ENCODE measurements around the gene SHISA2. TPM values are rescaled to one million over a fixed set of nuclear protein-coding genes. Genes with fewer than 3 reads are reported as not detected.
"Not testable (repeated sequence)": the region's sequence is repeated elsewhere in the genome, so short reads cannot be mapped to it uniquely, and the experiment has no call there.

Gene SHISA2
- not detected for total RNA-seq

GRCh38 chr13:26051657-26052311, at the start of gene SHISA2:
Gene SHISA2 (minus strand): TSS chr13:26052016. CDS start chr13:26050975, 1,041 bp downstream.
- peak in 1 of 2 donors; percentile 37 for DNase-seq (ENCODE audit: extremely low spot score in 2 of 2)
- TF ChIP-seq CTCF (IDR thresholded peaks at IDR 0.05) (no peak), POLR2A (IDR thresholded peaks at IDR 0.05) (no peak), POLR2AphosphoS5 (IDR thresholded peaks at IDR 0.05; ENCODE audit: insufficient read depth in 1 of 2, low read depth in 1 of 2) (no peak)
- intact Hi-C loops (cut with DNase I) = no loop called here
- H3K36me3 ChIP-seq = no peaks in the 10 kb centered on the region
- H3K27me3 ChIP-seq = peaks cover 9% of the 10 kb centered on the region
- H3K4me1 ChIP-seq = peaks cover 31% of the 10 kb centered on the region
- H3K27ac ChIP-seq = no peak within 1 kb of the TSS
- no peaks in the 10 kb centered on the region for H3K9me3 ChIP-seq
- peak within 1 kb of the TSS; percentile 19 to 44 for H3K4me3 ChIP-seq

GRCh38 chr13:26095846-26096610, 44.2 kb upstream of the SHISA2 start:
- H3K4me1 ChIP-seq = no peaks in the 10 kb centered on the region
- no peaks in the 10 kb centered on the region for H3K9me3 ChIP-seq
- no peak overlapping the region for H3K4me3 ChIP-seq
- H3K27me3 ChIP-seq = no peaks in the 10 kb centered on the region
- H3K36me3 ChIP-seq = no peaks in the 10 kb centered on the region
- TF ChIP-seq CTCF (IDR thresholded peaks at IDR 0.05) = no peak
- no peak for TF ChIP-seq POLR2A (IDR thresholded peaks at IDR 0.05)
- TF ChIP-seq POLR2AphosphoS5 (IDR thresholded peaks at IDR 0.05; ENCODE audit: insufficient read depth in 1 of 2, low read depth in 1 of 2) = no peak
- intact Hi-C loops (cut with DNase I) = no loop called here
- H3K27ac ChIP-seq = no peak overlapping the region
- DNase-seq (ENCODE audit: extremely low spot score in 2 of 2) = no peak

- Histone ChIP-seq H3K9me3 (no peaks in the 10 kb centered on the region), H3K27ac (no peak overlapping the region), H3K4me3 (no peak overlapping the region), H3K4me1 (no peaks in the 10 kb centered on the region), H3K27me3 (no peaks in the 10 kb centered on the region), H3K36me3 (no peaks in the 10 kb centered on the region)
- no peak for DNase-seq (ENCODE audit: extremely low spot score in 2 of 2)
- TF ChIP-seq POLR2A (IDR thresholded peaks at IDR 0.05) = no peak
- no peak for TF ChIP-seq POLR2AphosphoS5 (IDR thresholded peaks at IDR 0.05; ENCODE audit: insufficient read depth in 1 of 2, low read depth in 1 of 2)
- no peak for TF ChIP-seq CTCF (IDR thresholded peaks at IDR 0.05)
- intact Hi-C loops (cut with DNase I) = no loop called here
Measured at GRCh38 chr13:26095338-26095737, 43.5 kb upstream of the SHISA2 start.

GRCh38 chr13:26076821-26077220, 25.0 kb upstream of the SHISA2 start:
- intact Hi-C loops (cut with DNase I); H3K4me1 ChIP-seq; DNase-seq (ENCODE audit: extremely low spot score in 2 of 2): not testable (repeated sequence)

GRCh38 chr13:26075498-26075897, 23.7 kb upstream of the SHISA2 start:
- Histone ChIP-seq H3K27me3 (no peaks in the 10 kb centered on the region), H3K36me3 (no peaks in the 10 kb centered on the region), H3K9me3 (no peaks in the 10 kb centered on the region), H3K27ac (no peak overlapping the region), H3K4me3 (no peak overlapping the region), H3K4me1 (no peaks in the 10 kb centered on the region)
- intact Hi-C loops (cut with DNase I) = no loop called here
- TF ChIP-seq CTCF (IDR thresholded peaks at IDR 0.05) = no peak
- TF ChIP-seq POLR2A (IDR thresholded peaks at IDR 0.05) = no peak
- TF ChIP-seq POLR2AphosphoS5 (IDR thresholded peaks at IDR 0.05; ENCODE audit: insufficient read depth in 1 of 2, low read depth in 1 of 2) = no peak
- no peak for DNase-seq (ENCODE audit: extremely low spot score in 2 of 2)

More at GRCh38 chr13:26076821-26077220, 25.0 kb upstream of the SHISA2 start:
- H3K36me3 ChIP-seq, H3K9me3 ChIP-seq, H3K27ac ChIP-seq, H3K4me3 ChIP-seq, H3K27me3 ChIP-seq: not testable (repeated sequence)

Measured in vagina (tissue), 2 donors.